B cell (primary cell): ENCODE data around the gene CACNA2D3. TPM values are rescaled to one million over a fixed set of nuclear protein-coding genes. Genes with fewer than 3 reads are reported as not detected.

Experiments used
- ATAC-seq: fragments of 200-7000 bp; cut with Tn5 transposase; one replicate; pipeline ENCODE4 v1.10.0; 2021; ENCODE audit warnings: low read depth, mild to moderate bottlenecking, moderate number of reproducible peaks, moderate library complexity
- CTCF ChIA-PET: fragments of 350-600 bp; sonication (Branson Sonifier 250); formaldehyde crosslinking; loops from one replicate; lab custom pipeline; 2021; ENCODE audit warnings: antibody characterized with exemption, inconsistent platforms; lab: Charles Lee
- POLR2A ChIA-PET: fragments of 350-600 bp; sonication (Branson Sonifier 250); formaldehyde crosslinking; loops from one replicate; lab custom pipeline; 2021; ENCODE audit warnings: antibody characterized with exemption; lab: Charles Lee
- DNase-seq: peaks from one replicate; pipeline ENCODE4 v3.0.0; 2013
- H2AFZ ChIP-seq: 2 replicates; pipeline ENCODE4 v1.6.1; 2012; ENCODE audit warnings: mild to moderate bottlenecking, low read depth, low read length; ENCODE audit not compliant: insufficient read depth, poor library complexity, severe bottlenecking
- H3K27ac ChIP-seq, 2 donors: 1 replicate in 1 of 2; 2 replicates in 1 of 2; pipeline ENCODE4 v1.5.1; 2012 to 2013; ENCODE audit warnings: low read length in 2 of 2, mild to moderate bottlenecking in 2 of 2, moderate library complexity in 1 of 2
- H3K27me3 ChIP-seq, 4 experiments: fragments of 200-600 bp in 1 of 4; sonication (generic) in 1 of 4; replicated peaks in 1 of 4; 1 replicate in 2 of 4; 2 replicates in 2 of 4; pipeline versions ENCODE4 v1.6.1 to v1.7.0; 2013 to 2016; ENCODE audit warnings: low read length in 3 of 4, mild to moderate bottlenecking in 2 of 4, mixed read lengths in 1 of 4, moderate library complexity in 1 of 4; ENCODE audit not compliant: insufficient read depth in 4 of 4, control insufficient read depth in 3 of 4; ENCODE audit errors: control extremely low read depth in 1 of 4
- H3K36me3 ChIP-seq, 2 experiments: replicated peaks in 1 of 2; 1 replicate in 1 of 2; 2 replicates in 1 of 2; pipeline versions ENCODE4 v1.6.1 to v1.7.1; 2013; ENCODE audit warnings: low read length in 1 of 2; ENCODE audit not compliant: insufficient read depth in 2 of 2, control insufficient read depth in 1 of 2; ENCODE audit errors: control extremely low read depth in 1 of 2, extremely low read depth in 1 of 2
- H3K4me1 ChIP-seq, 2 donors: fragments of 200-600 bp in 1 of 2; sonication (generic) in 1 of 2; 1 replicate in 1 of 2; 2 replicates in 1 of 2; pipeline versions ENCODE4 v1.5.1 to v1.6.1; 2013 to 2017; ENCODE audit warnings: low read length in 2 of 2; ENCODE audit not compliant: control insufficient read depth in 2 of 2, insufficient read depth in 2 of 2
- H3K4me2 ChIP-seq: replicated peaks from 2 replicates; pipeline ENCODE3; 2012; ENCODE audit warnings: mild to moderate bottlenecking, low read depth, low read length; ENCODE audit not compliant: poor library complexity, severe bottlenecking
- H3K4me3 ChIP-seq, 5 experiments: fragments of 200-600 bp in 1 of 5; sonication (generic) in 1 of 5; 1 replicate in 3 of 5; 2 replicates in 2 of 5; pipeline versions ENCODE4 v1.5.1 to v1.7.0; 2011 to 2016; ENCODE audit warnings: low read length in 4 of 5, mild to moderate bottlenecking in 4 of 5, low read depth in 2 of 5, control low read depth in 1 of 5, moderate library complexity in 1 of 5; ENCODE audit not compliant: insufficient read depth in 1 of 5; ENCODE audit errors: control extremely low read depth in 1 of 5, extremely low read depth in 1 of 5
- H3K79me2 ChIP-seq: fragments of 200-600 bp; sonication (generic); one replicate; pipeline ENCODE4 v1.6.0; 2016; ENCODE audit warnings: low read length; ENCODE audit not compliant: control insufficient read depth, insufficient read depth
- H3K9ac ChIP-seq: fragments of 200-600 bp; sonication (generic); 2 replicates; pipeline ENCODE4 v1.6.1; 2017; ENCODE audit warnings: mild to moderate bottlenecking, low read length, moderate library complexity
- H3K9me3 ChIP-seq, 3 donors: one replicate each; pipeline versions ENCODE4 v1.6.1 to v1.7.1; 2013; ENCODE audit warnings: low read length in 2 of 3; ENCODE audit not compliant: control insufficient read depth in 2 of 3, insufficient read depth in 1 of 3; ENCODE audit errors: control extremely low read depth in 1 of 3
- H4K20me1 ChIP-seq: 2 replicates; pipeline ENCODE4 v1.6.0; 2012; ENCODE audit warnings: mild to moderate bottlenecking, low read length; ENCODE audit not compliant: insufficient read depth, control insufficient read depth, poor library complexity, severe bottlenecking
- H3K27ac Mint-ChIP-seq: one replicate; pipeline ENCODE4 v1.8.0; 2021; ENCODE audit warnings: mixed read lengths
- H3K27me3 Mint-ChIP-seq: one replicate; pipeline ENCODE4 v1.8.0; 2021; ENCODE audit warnings: mixed read lengths
- H3K4me1 Mint-ChIP-seq: one replicate; pipeline ENCODE4 v1.8.0; 2021; ENCODE audit warnings: mixed read lengths
- H3K4me3 Mint-ChIP-seq: one replicate; pipeline ENCODE4 v1.8.0; 2021; ENCODE audit warnings: mixed read lengths
- H3K9me3 Mint-ChIP-seq: one replicate; pipeline ENCODE4 v1.8.0; 2022; ENCODE audit warnings: mixed read lengths; ENCODE audit not compliant: insufficient read depth
- CTCF ChIP-seq: fragments of 200-600 bp; IDR thresholded peaks from one replicate; pipeline ENCODE4 v1.8.0; 2022; ENCODE audit warnings: antibody characterized with exemption, mild to moderate bottlenecking
- EZH2 ChIP-seq: IDR thresholded peaks from 2 replicates; pipeline ENCODE4 v1.6.1; 2012; ENCODE audit warnings: borderline replicate concordance, low read depth, mild to moderate bottlenecking, moderate library complexity, low read length; ENCODE audit not compliant: insufficient read depth, poor library complexity, severe bottlenecking
- WGBS: methylation state at CpG from one replicate; pipeline ENCODE4 v1.1.5; 2013; ENCODE audit warnings: missing lambda C conversion rate; ENCODE audit not compliant: insufficient coverage; 5-methylcytosine and 5-hydroxymethylcytosine counted together
- intact Hi-C: fragments of 100-400 bp; cut with micrococcal nuclease; formaldehyde crosslinking; loops from one replicate; pipeline ENCODE4 v1.10.0; 2022
- polyA plus RNA-seq: library from polyadenylated mRNA; depleted of rRNA; stranded (reverse); fragments of >200 nt; gene quantifications from 2 replicates; pipeline ENCODE4 v1.2.3, GENCODE V29; 2012
- total RNA-seq, 2 donors: library from RNA; stranded (reverse); fragments of 120-200 nt in 1 of 2; gene quantifications; 1 replicate in 1 of 2; 2 replicates in 1 of 2; pipeline versions ENCODE4 v1.2.3 to v1.2.4, GENCODE V29; 2013 to 2022

CACNA2D3 gene
- total and polyA plus RNA-seq, 2 donors (not counting 1 experiment from before 2014, with no cell fraction given): not detected

- Histone ChIP-seq H4K20me1 (no peaks in the 10 kb centered on the region), H3K4me3 (no peak overlapping the region), H3K4me1 (no peaks in the 10 kb centered on the region), H2AFZ (no peak overlapping the region), H3K36me3 (no peaks in the 10 kb centered on the region), H3K9ac (no peak overlapping the region), H3K79me2 (no peaks in the 10 kb centered on the region), H3K9me3 (peaks cover 0 to 3% (median 0%) of the 10 kb centered on the region in 3 donors), H3K27me3 (no peaks in the 10 kb centered on the region), H3K4me2 (no peak overlapping the region), H3K27ac (no peak overlapping the region)
- CTCF ChIA-PET: no interaction called here
- ATAC-seq (no peak), DNase-seq (no peak)
- Mint-ChIP-seq H3K27ac (no peak overlapping the region), H3K4me3 (no peak overlapping the region), H3K27me3 (no peaks in the 10 kb centered on the region), H3K4me1 (no peaks in the 10 kb centered on the region), H3K9me3 (no peaks in the 10 kb centered on the region)
- POLR2A ChIA-PET: no interaction called here
- WGBS: 93% methylated on average over 6 of the region's 8 CpGs
- intact Hi-C loops: no loop called here
- no peak for TF ChIP-seq EZH2
Measured at GRCh38 chr3:54873059-54874010, 751.0 kb downstream of the CACNA2D3 start.

DNA sequence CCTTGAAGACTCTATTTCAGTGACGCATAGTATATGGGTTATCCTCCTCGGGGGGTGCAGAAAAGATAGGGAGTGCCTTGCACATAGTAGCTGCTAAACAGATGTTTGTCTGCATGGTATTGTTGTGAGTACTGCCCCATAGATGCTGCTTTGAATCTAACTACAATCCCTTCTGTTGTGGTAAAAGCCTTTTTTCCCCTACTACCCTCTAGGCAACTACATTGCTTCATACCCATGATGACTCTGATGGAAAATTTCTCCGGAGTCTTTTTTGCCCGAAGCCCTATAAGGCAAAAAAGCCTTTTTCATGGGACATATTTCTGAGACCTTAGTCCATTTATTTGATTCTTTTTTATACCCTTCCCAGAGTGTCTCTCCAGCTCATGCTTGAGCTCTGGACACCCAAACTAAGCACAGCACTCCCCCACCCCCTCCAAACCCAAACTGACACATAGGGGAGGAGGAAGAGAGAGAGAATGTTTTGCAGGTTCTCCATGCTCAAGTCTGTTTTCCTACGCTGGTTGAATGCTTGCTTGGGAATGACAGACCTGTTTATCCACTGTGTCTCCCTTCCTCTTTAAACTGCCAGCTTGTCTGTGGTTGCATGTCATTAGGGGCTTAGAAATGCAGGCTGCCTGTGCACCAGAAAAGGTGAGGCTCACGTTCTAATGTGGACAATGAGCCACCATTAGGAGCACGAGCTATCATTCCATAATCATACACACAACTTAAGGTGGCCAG, 752.6 kb downstream of the CACNA2D3 start:
- Histone ChIP-seq H3K27ac (no peak overlapping the region), H2AFZ (no peak overlapping the region)
- POLR2A ChIA-PET: no interaction called here

More for the DNA sequence above, 752.6 kb downstream of the CACNA2D3 start:
- CTCF ChIA-PET: no interaction called here
- no peaks in the 10 kb centered on the region for H4K20me1 ChIP-seq
- H3K4me1 Mint-ChIP-seq: no peaks in the 10 kb centered on the region
- no peak overlapping the region for H3K9ac ChIP-seq
- no peak overlapping the region for H3K4me3 ChIP-seq
- H3K4me1 ChIP-seq: no peaks in the 10 kb centered on the region
- H3K4me2 ChIP-seq: no peak overlapping the region
- intact Hi-C loops: no loop called here
- no peak for DNase-seq
- WGBS: 83% methylated on average over 3 of the region's 7 CpGs
- H3K27me3 ChIP-seq: no peaks in the 10 kb centered on the region
- ATAC-seq: no peak
- H3K79me2 ChIP-seq: no peaks in the 10 kb centered on the region
- H3K27ac Mint-ChIP-seq: no peak overlapping the region
- peaks cover 0 to 3% (median 0%) of the 10 kb centered on the region in 3 donors for H3K9me3 ChIP-seq
- H3K36me3 ChIP-seq: no peaks in the 10 kb centered on the region
- H3K9me3 Mint-ChIP-seq: no peaks in the 10 kb centered on the region
- peaks cover 3% of the 10 kb centered on the region for H3K27me3 Mint-ChIP-seq
- H3K4me3 Mint-ChIP-seq: no peak overlapping the region
- TF ChIP-seq CTCF: no peak
- no peak for TF ChIP-seq EZH2
